Mammary epithelial cell (primary cell): ENCODE data around the gene ADAMTS9.

Experiments
- CTCF ChIP-seq, 2 donors: IDR thresholded peaks in 1 of 2; conservative IDR thresholded peaks in 1 of 2; 2 replicates each; pipeline ENCODE4 v1.5.1; 2011 to 2012; ENCODE audit warnings: inconsistent platforms in 2 of 2, low read length in 2 of 2, mild to moderate bottlenecking in 2 of 2, control low read depth in 1 of 2, low read depth in 1 of 2; ENCODE audit not compliant: insufficient read depth in 1 of 2; ENCODE audit errors: extremely low read depth in 1 of 2
- EZH2 ChIP-seq: IDR thresholded peaks from 2 replicates; pipeline ENCODE4 v1.6.1; 2012; ENCODE audit warnings: low read length, inconsistent platforms, borderline replicate concordance

- TF ChIP-seq CTCF (conservative IDR thresholded peaks at IDR 0.05 in 1 of 2, IDR thresholded peaks at IDR 0.05 in 1 of 2; ENCODE audit: extremely low read depth in 1 of 2, insufficient read depth in 1 of 2, low read depth in 1 of 2, low read length in 2 of 2) (no peak), EZH2 (no peak)
These were observed 70.2 kb downstream of the ADAMTS9 start for GRCh38 chr3:64617610-64618009.
